NCI-H2171 treated with DMSO at 0.1 percent for 48 hours (cell line): ENCODE results near the gene MYO10.
A peak's percentile ranks its signal among the peaks of the same experiment; 100 is the strongest.
"Not testable (repeated sequence)": the region's sequence is repeated elsewhere in the genome, so short reads cannot be mapped to it uniquely, and the experiment has no call there.

Experiments
- DNase-seq: peaks from one replicate; lab custom pipeline; 2025; lab: John Stamatoyannopoulos, UW

MYO10 gene

GRCh38 chr5:16936150-16936988, at the start of gene MYO10:
Gene MYO10 (minus strand): TSS chr5:16936288. CDS start chr5:16935808, 480 bp downstream.
- DNase-seq = peak; percentile 78

DNA sequence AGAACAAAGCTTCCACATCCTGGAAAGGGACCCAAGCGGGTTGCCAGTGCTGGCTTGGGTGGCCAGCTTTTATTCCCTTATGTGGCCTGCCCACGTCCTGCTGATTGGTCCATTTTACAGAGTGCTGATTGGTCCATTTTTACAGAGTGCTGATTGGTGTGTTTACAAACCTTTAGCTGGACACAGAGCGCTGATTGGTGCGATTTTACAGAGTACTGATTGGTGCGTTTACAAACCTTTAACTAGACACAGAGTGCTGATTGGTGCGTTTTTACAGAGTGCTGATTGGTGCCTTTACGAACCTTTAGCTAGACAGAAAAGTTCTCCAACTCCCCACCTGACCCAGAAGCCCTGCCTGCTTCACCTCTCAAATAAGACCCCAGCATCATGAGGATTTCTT, 49.2 kb upstream of the MYO10 start:
- DNase-seq = not testable (repeated sequence)

DNA sequence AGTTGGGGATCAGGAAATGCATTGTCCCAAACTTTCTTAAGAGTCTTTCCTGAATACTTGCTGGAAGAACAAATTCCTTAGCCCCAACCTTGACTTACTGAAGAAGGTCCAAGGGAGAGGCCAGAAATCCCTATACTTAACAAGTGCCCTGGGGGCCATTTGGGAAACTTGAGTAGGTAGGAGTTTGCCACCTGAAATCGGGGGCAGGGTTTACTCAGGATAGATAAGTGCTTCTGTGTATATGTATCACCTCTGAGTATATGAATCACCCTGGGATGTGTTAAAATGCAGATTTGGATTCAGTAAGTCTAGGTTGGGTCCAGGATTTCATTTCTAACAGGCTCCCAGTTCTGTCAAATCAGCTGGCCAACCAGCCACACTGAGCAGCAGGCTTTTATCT, 47.9 kb upstream of the MYO10 start:
- DNase-seq = no peak

DNA sequence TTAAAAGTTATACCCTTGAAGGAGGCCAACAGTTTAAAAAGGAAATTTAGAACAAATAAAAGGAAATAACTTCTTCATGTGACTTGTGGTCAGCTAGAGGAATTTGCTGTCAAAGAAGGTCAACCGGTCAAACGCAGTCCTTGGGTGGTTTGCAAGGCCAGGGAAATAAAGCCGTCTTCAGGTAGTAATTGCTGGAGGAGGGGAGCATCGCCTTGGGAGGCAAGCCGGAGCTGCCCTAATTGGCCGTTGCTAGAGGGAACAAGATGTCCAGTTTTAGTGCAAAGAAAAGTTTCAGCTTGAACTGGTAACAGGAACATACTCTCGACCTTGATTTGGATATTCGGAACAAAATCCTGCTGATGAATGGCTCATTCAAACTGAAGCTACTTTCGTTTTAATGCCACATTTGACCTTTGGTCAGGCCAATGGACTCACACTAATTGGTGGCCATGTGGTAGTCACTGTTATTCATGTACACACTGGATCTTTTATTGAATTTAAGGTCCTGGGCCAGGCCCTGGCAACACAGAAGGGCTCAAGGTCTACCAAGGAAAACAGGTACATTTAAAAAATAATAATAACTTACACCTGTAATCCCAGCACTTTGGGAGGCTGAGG, 47.0 kb upstream of the MYO10 start:
- DNase-seq = no peak

DNA sequence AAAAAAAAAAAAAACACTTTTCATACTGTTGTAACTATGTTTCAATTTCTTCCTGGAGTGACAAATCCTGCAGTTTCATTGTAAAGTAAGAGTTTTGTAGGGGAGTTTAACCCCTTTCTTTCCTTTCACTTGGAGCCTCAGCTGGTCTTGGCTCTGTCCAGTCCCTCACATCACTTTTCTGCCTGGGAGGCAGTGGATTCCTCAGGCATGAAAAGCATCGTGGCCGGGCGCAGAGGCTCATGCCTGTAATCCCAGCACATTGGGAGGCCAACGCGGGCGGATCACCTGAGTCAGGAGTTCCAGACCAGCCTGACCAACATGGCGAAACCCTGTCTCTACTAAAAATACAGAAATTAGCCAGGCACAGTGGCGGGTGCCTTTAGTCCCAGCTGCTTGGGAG, 45.6 kb upstream of the MYO10 start:
- DNase-seq = no peak

DNA sequence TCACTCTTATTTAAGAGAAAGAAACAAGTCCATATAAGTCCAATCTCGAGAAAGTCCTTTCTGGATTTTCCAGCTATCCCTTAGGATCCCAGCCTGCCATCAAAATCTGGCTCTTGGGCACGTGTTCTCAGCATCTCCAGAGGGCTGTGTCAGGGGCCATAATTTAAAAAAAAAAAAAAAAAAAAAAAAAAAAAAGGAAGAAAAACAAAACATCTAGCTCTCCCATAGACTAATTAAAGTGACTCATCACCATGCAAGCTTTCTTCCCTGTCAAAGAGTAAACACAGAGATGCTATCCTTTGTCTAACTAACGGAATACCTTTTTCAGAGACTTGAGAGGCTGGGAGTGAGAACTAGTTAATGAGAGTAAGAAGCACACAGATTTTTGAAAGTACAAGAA, 44.9 kb upstream of the MYO10 start:
- DNase-seq = no peak

- no peak for DNase-seq
These were observed 42.2 kb upstream of the MYO10 start for GRCh38 chr5:16978296-16978695.

DNA sequence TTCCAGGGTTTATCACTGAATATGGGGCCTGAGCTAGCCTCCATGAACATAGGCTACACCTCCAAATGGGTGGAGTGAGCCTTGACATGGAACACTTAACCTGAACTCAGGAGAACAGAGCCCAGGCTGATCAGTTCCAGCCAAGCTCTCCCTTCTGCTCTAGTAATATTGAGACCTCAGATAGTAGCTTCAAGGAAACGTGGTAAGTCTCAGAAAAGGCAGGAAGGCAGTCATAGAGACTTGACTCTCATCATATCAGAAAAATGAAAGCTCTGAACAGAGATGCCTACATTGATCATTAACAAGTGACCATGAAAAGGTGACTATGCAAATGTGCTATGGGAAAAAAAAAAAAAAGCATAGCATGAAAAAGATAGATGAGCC, 40.5 kb upstream of the MYO10 start:
- no peak for DNase-seq

- no peak for DNase-seq
These were observed 40.0 kb upstream of the MYO10 start for GRCh38 chr5:16975950-16976624.

- DNase-seq = no peak
These were observed 38.9 kb upstream of the MYO10 start for GRCh38 chr5:16974981-16975380.

DNA sequence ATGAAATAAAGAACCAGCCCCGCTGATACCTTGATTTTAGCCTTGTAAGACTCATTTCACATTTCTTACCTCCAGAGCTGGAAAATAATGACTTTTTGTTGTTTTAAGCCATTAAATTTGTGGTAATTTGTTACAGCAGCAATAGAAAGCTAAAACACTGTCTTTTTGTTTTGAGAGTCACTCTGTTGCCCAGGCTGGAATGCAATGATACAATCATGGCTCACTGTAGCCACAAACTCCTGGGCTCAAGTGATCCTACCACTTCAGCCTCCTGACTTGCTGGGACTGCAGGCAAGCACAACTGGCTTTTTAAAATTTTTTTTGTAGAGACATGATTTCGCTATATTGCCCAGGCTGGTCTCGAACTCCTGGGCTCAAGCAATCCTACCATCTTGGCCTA, 34.7 kb upstream of the MYO10 start:
- no peak for DNase-seq

GRCh38 chr5:16970260-16970659, 34.2 kb upstream of the MYO10 start:
- no peak for DNase-seq

DNA sequence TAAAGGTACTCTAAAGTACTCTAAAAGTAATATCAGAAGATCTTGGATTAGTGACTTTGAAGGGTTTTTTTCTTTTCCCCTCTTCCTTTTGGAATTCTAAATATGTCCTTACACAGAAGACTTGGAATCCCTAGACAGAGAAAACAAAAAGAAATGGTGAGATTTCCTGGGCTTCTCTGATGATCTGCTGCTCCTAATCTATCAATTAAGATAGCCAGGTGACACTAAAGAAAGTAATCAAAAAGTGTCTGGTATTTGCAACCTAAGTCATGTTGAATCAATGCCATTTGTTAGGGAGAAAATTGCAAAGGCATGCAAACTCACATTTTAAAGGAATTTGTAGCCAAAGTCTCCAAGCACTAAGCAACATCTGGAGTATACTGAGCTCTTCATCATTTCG, 29.5 kb upstream of the MYO10 start:
- no peak for DNase-seq

DNA sequence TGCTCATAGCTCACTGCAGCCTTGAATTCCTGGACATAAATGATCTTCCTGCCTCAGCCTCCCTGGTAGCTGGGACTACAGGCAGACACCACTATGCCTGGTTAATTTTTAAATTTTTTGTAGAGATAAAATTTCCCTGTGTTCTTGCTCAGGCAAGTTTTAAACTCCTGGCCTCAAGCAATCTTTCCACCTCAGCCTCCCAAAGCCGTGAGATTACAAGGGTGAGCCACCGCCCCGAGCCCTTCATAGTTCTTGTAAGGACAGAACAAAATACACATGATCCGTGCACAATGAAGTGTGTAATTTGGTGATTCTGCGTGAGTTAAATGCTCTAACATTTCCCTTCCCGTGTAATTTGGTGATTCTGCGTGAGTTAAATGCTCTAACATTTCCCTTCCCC, 27.7 kb upstream of the MYO10 start:
- DNase-seq = no peak

GRCh38 chr5:16961131-16961530, 25.0 kb upstream of the MYO10 start:
- no peak for DNase-seq

- DNase-seq = no peak
These were observed 21.5 kb upstream of the MYO10 start for GRCh38 chr5:16957304-16958196.

DNA sequence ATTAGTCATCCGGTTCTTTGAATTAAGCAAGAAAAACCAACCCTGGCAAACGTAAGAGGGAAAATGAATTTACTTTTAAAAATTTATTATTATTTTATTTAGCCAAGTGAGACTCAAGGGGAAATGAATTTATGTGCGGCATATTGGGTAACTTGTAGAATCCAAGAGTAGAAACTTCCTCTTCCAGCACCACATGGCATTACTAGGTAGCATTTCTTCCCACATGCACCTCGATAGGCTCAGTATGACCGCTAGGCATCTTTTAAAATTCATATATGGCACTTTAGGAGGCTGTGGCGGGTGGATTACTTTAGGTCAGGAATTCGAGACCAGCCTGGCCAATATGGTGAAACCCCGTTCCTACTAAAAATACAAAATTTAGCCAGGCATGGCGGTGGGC, 17.6 kb upstream of the MYO10 start:
- DNase-seq = no peak

- no peak for DNase-seq
These were observed 17.0 kb upstream of the MYO10 start for GRCh38 chr5:16952968-16953671.

DNA sequence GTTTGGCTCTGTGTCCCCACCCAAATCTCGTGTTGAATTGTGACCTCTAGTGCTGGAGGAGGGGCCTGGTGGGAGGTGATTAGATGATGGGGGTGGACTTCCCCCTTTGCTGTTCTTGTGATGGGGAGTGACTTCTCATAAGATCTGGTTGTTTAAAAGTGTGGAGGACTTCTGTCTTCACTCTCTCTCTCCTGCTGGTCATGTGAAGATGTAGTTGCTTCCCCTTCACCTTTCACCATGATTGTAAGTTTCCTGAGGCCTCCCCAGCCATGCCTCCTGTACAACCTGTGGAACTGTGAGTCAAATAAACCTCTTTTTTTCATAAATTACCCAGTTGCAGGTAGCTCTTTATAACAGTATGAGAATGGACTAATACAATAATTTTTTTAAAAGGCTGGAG, 10.6 kb upstream of the MYO10 start:
- no peak for DNase-seq

DNA sequence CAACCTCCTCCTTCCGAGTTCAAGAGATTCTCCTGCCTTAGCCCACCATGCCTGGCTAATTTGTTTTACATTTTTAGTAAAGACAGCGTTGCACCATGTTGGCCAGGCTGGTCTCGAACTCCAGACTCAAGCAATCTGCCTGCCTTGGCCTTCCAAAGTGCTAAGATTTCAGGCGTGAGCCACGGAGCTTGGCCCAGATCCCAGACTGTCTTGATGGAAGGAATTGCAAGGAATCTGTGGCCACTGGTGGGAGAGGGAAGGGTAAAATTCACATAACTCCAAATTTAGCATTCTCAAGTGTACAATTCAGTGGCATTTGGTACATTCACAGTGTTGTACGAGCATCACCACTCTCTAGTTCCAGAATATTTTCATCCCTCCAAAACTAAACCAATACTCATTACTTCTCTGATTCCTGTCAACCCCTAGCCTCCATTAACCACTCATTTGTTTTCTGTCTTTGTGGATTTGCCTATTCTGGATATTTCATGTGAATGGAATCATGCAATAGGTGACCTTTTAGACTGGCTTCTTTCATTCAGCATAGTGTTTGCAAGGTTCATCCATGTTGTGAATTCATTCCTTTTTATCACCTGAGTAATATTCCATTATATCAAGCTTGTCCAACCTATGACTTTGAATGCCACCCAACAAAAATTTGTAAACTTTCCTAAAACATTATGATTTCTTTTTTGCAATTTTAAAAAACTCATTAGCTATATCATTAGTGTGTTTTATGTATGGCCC, 8.9 kb upstream of the MYO10 start:
- DNase-seq = no peak
